GM10248 (cell line): ENCODE results near the gene LTB4R.

Experiments
- CTCF ChIA-PET: fragments of 300-600 bp; sonication (Branson Sonifier 250); formaldehyde crosslinking; extraction: SDS; loops from one replicate; lab custom pipeline; 2021; ENCODE audit warnings: antibody characterized with exemption; lab: Yijun Ruan, JAX
- POLR2A ChIA-PET: fragments of 350-650 bp; sonication (Branson Sonifier 250); formaldehyde crosslinking; extraction: SDS; loops from one replicate; lab custom pipeline; 2020; ENCODE audit warnings: antibody characterized with exemption; lab: Yijun Ruan, JAX
- DNase-seq: peaks from one replicate; pipeline ENCODE4 v3.0.0; 2012; ENCODE audit errors: extremely low spot score
- TF ChIP-seq, protein P1 (sequence below): IDR thresholded peaks from 2 replicates; pipeline ENCODE4 v1.5.1; 2012; ENCODE audit warnings: mild to moderate bottlenecking, low read depth; ENCODE audit errors: extremely low read depth, missing control alignments, control extremely low read depth

LTB4R gene

DNA sequence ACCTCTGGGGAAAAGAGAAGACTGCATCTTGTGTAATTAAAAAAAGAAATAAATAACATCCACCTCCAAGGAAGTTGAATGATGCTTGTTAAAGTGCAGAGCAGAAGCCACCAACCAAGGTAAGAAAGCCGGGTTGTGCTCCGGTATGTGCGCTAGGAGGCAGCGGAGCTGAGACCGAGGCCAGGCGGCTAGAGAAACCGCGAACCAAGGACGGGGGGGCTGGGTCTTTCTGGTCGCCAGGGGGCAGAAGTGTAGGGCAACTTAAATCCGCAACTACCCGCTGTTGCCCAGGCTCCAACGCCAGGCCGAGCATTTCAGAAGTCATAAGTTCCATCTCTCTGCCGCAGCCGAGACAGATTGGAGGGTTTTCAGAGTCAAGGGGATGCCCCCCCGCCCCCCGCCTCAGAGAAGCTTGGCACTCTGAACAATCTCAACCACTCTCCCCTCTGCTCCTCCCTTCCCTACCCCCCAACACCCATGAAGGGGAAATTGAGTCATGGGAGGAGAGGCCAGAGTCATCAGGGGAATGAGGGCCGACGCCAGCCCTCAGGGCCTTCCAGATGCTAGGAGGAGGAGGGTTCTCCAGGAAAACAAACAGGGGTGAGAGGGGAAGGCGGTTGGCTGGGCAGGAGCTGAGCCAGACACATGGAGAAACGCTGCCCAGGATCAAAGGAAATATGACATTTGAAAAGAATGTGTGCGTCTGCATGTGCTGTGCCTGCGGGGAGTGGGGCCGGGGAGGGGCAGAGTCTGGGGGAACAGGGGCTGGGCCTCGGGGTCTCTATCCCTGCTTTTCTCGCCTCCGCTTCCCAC is 54.5 kb downstream of the LTB4R start:
- DNase-seq = peak; percentile 71
- TF ChIP-seq, protein P1, sequence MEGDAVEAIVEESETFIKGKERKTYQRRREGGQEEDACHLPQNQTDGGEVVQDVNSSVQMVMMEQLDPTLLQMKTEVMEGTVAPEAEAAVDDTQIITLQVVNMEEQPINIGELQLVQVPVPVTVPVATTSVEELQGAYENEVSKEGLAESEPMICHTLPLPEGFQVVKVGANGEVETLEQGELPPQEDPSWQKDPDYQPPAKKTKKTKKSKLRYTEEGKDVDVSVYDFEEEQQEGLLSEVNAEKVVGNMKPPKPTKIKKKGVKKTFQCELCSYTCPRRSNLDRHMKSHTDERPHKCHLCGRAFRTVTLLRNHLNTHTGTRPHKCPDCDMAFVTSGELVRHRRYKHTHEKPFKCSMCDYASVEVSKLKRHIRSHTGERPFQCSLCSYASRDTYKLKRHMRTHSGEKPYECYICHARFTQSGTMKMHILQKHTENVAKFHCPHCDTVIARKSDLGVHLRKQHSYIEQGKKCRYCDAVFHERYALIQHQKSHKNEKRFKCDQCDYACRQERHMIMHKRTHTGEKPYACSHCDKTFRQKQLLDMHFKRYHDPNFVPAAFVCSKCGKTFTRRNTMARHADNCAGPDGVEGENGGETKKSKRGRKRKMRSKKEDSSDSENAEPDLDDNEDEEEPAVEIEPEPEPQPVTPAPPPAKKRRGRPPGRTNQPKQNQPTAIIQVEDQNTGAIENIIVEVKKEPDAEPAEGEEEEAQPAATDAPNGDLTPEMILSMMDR = peak; percentile 67
- POLR2A ChIA-PET = interaction anchor here (1.0 kb wide), 1 partner anchor 8 kb away, joined by 3 read pairs; no protein-coding TSS in a partner anchor
- CTCF ChIA-PET = interaction anchor here (0.7 to 2.3 kb wide), 20 partner anchors 9 to 73 kb away, joined by 3 to 53 read pairs (median 4); partner anchors contain the start of genes CBLN3, CIDEB, DHRS1 and KHNYN

DNA sequence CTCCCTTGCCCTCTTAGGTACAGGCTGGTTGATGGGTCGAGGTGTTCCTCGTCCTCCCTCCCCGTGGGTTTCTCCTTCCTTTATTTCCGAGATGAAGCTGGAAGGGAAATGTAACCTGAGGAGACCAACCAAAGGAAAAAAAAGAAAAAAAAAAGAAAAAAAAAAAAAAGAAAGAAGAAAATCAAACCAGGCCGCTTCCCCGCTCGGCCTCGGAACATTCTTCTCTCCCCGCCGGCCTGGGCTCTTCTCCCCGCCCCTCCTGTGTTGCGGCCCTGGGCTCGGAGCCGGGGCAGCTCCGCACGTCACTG is 55.1 kb downstream of the LTB4R start:
- TF ChIP-seq, protein P1 = no peak
- ChIA-PET CTCF (interaction anchor here (1.0 to 2.3 kb wide), 15 partner anchors 9 to 71 kb away, joined by 3 to 53 read pairs (median 6); partner anchors contain the start of genes CBLN3, CIDEB, KHNYN and RIPK3), POLR2A (interaction anchor here (1.0 kb wide), 1 partner anchor 8 kb away, joined by 3 read pairs; no protein-coding TSS in a partner anchor)
- no peak for DNase-seq

DNA sequence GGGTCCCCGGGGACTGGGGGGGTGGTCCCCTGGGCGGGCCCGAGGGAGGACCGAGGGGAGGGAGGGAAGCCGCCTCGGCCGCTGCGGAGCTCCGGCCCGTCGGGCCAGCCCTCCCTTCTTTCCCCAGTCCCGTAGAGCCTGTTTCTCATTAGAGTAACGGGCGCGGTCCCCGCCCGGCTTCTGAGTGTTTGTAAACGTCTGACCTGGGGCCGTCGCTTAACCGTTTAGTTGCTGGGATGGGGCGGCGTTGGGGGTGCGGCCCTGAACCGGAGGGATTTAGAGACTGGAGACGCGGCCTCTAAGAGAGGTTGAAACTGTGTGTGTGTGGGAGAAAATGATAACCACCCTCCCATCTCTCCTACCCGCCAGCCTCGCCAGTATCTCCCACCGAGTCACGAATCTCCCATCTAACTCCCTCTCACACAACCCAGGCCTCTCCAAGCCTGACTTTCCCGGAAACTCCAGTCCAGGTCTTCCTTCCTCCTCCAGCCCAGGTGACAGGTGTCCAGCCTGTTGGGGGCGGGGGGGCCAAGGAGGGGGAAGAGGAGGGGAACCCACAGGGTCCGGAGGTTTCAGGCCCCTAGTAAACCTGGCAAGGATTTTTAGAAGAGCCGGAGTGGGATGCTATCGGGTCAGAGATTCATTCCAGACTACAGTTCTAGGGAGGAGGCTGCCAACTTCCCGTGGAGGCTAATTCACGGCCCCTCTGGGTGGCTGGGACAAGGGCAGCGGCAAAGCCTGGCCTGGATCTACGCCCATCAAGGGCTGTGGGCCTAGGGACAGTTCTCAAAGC is 55.6 kb downstream of the LTB4R start:
- CTCF ChIA-PET = interaction anchor here (1.0 to 2.3 kb wide), 14 partner anchors 10 to 70 kb away, joined by 3 to 53 read pairs (median 6); partner anchors contain the start of genes CBLN3, CIDEB, KHNYN and RIPK3
- TF ChIP-seq, protein P1 = no peak

More for the DNA sequence above, 55.6 kb downstream of the LTB4R start:
- peak; percentile 91 for DNase-seq
- POLR2A ChIA-PET = interaction anchor here (1.0 kb wide), 1 partner anchor 9 kb away, joined by 3 read pairs; no protein-coding TSS in a partner anchor
